Body of pancreas (tissue), 4 donors: Measurements from ENCODE around the gene PNPLA5. TPM values are rescaled to one million over a fixed set of nuclear protein-coding genes. Genes with fewer than 3 reads are reported as not detected.

Experiments used
- ATAC-seq: fragments of 150-250 bp; one replicate; pipeline ENCODE4 v1.9.1; 2016
- DNase-seq, 4 donors: peaks; one replicate each; pipeline ENCODE4 v3.0.0-alpha.2; 2019
- H3K27ac ChIP-seq, 4 donors: fragments of 200-600 bp; sonication (generic); 1 replicate in 3 of 4; 2 replicates in 1 of 4; pipeline versions ENCODE4 v1.5.1 to v1.6.1; 2016 to 2019; ENCODE audit warnings: mild to moderate bottlenecking in 1 of 4, mixed read lengths in 1 of 4, moderate library complexity in 1 of 4
- H3K27me3 ChIP-seq, 2 donors: fragments of 200-600 bp; sonication (generic); one replicate each; pipeline ENCODE4 v1.6.0; 2016; ENCODE audit warnings: mild to moderate bottlenecking in 1 of 2
- H3K36me3 ChIP-seq, 2 donors: fragments of 200-600 bp; sonication (generic); replicated peaks in 1 of 2; 2 replicates each; pipeline ENCODE4 v1.5.1; 2016; ENCODE audit warnings: low read depth in 2 of 2; ENCODE audit not compliant: insufficient read depth in 1 of 2
- H3K4me1 ChIP-seq: fragments of 200-600 bp; sonication (generic); one replicate; pipeline ENCODE4 v1.6.0; 2016
- H3K4me3 ChIP-seq, 2 donors: fragments of 200-600 bp; sonication (generic); 1 replicate in 1 of 2; 2 replicates in 1 of 2; pipeline ENCODE4 v1.5.1; 2016 to 2019
- H3K9me3 ChIP-seq, 3 donors: fragments of 200-600 bp; sonication (generic); 1 replicate in 2 of 3; 2 replicates in 1 of 3; pipeline ENCODE4 v1.5.1; 2016
- POLR2A ChIP-seq, 3 donors: fragments of 450-650 bp; IDR thresholded peaks; one replicate each; pipeline ENCODE4 v1.6.1; 2016; ENCODE audit warnings: antibody characterized with exemption in 3 of 3, mild to moderate bottlenecking in 2 of 3
- WGBS, 2 donors: methylation state at CpG; one replicate each; pipeline ENCODE4 v1.1.5; 2017; 5-methylcytosine and 5-hydroxymethylcytosine counted together
- intact Hi-C: fragments of 100-400 bp; cut with DNase I; formaldehyde crosslinking; loops from one replicate; pipeline ENCODE4 v1.15.1; 2023
- total RNA-seq, 2 donors: library from RNA; depleted of rRNA; stranded (reverse); fragments of >200 nt; gene quantifications; one replicate each; pipeline ENCODE4 v1.1.0, GENCODE V29; 2016
- TF ChIP-seq, protein P1 (sequence below), 7 experiments: fragments of 450-650 bp in 4 of 7; fragments of 200-600 bp in 3 of 7; sonication (generic) in 3 of 7; IDR thresholded peaks; one replicate each; pipeline ENCODE4 v1.5.1; 2016 to 2019; ENCODE audit warnings: antibody characterized with exemption in 7 of 7

PNPLA5 gene
- total RNA-seq, 2 donors from 2014 or later: not detected

DNA sequence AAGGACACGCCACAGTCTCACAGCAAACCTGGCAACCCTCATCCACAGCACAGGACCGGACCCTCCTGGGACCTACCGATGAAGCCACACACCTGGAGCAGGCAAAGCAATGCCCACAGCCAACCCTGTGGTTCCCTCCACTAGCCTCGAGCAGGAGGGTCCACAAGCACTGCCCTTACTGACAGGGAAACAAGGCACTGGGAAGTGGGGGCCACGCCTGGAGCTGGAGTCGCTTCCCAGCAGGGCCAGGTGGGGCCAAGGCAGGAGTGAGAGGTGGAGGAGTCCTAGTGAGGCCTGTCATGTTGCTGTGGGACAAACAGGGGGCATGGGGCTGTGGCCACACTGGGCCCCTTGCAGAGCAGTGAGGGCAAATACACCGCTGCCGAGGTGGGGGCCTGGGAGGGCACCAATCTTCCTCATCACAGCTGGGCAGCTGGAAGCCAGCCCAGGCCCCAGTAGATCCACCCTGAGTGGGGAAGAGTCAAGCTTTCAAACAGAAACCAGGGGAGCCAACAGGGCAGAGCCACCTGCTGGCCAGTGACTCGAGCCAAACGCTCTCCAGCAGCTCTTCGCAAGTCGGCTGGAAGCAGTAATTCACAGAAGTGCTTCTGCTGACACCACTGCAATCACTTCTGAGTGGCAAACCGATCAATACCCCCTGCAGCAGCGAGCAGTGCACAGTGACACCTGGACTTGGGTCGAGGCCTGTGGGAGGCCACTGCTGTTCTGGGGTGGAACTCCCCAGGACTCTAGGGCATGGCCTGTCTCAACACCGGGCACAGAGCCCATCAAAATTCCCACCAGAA, 43.2 kb downstream of the PNPLA5 start:
- Histone ChIP-seq H3K27me3 (no peaks in the 10 kb centered on the region), H3K27ac (no peak overlapping the region), H3K36me3 (no peaks in the 10 kb centered on the region), H3K4me1 (peaks cover 7% of the 10 kb centered on the region), H3K4me3 (no peak overlapping the region), H3K9me3 (no peaks in the 10 kb centered on the region)
- intact Hi-C loops: no loop called here
- 28 to 42% methylated on average over 9 to 16 of the region's 16 CpGs for WGBS, 2 donors
- ATAC-seq: no peak
- peak; percentile 29 to 55 (median 42) for DNase-seq
- TF ChIP-seq, protein P1, sequence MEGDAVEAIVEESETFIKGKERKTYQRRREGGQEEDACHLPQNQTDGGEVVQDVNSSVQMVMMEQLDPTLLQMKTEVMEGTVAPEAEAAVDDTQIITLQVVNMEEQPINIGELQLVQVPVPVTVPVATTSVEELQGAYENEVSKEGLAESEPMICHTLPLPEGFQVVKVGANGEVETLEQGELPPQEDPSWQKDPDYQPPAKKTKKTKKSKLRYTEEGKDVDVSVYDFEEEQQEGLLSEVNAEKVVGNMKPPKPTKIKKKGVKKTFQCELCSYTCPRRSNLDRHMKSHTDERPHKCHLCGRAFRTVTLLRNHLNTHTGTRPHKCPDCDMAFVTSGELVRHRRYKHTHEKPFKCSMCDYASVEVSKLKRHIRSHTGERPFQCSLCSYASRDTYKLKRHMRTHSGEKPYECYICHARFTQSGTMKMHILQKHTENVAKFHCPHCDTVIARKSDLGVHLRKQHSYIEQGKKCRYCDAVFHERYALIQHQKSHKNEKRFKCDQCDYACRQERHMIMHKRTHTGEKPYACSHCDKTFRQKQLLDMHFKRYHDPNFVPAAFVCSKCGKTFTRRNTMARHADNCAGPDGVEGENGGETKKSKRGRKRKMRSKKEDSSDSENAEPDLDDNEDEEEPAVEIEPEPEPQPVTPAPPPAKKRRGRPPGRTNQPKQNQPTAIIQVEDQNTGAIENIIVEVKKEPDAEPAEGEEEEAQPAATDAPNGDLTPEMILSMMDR (IDR thresholded peaks at IDR 0.05): peak; percentile 4 to 46 (median 37)
- TF ChIP-seq POLR2A (IDR thresholded peaks at IDR 0.05): no peak

GRCh38 chr22:43847376-43848289, 44.2 kb downstream of the PNPLA5 start:
- DNase-seq (peak in 1 of 4 donors; percentile 2), ATAC-seq (no peak)
- Histone ChIP-seq H3K36me3 (no peaks in the 10 kb centered on the region), H3K27ac (no peak overlapping the region), H3K4me1 (peaks cover 7% of the 10 kb centered on the region), H3K4me3 (no peak overlapping the region), H3K27me3 (no peaks in the 10 kb centered on the region), H3K9me3 (no peaks in the 10 kb centered on the region)
- no peak for TF ChIP-seq POLR2A (IDR thresholded peaks at IDR 0.05)
- TF ChIP-seq, protein P1 (IDR thresholded peaks at IDR 0.05): no peak
- 76 to 83% methylated on average over 14 of the region's 14 CpGs for WGBS, 2 donors
- intact Hi-C loops: no loop called here

DNA sequence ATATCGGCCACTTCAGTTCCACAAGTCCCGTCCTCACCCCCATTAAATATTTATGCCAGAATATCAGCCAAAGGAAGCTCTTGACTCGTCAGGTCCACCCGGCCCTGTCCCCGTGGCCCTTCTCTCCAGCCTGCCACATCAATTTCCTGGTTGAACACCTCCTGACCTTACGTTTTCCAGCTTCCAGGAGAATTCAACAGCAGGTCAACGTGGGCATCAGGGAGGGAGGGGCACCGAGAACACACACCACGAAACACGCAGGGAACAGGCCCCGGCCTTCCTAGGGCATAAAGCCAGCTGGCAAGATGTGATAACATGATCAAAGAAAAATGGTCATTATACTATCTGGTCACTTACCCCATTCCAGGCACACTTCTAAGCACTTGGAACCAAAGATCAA, 44.8 kb downstream of the PNPLA5 start:
- intact Hi-C loops: no loop called here
- Histone ChIP-seq H3K27ac (no peak overlapping the region), H3K4me1 (peaks cover 7% of the 10 kb centered on the region), H3K36me3 (no peaks in the 10 kb centered on the region), H3K9me3 (no peaks in the 10 kb centered on the region), H3K27me3 (no peaks in the 10 kb centered on the region), H3K4me3 (no peak overlapping the region)
- no peak for TF ChIP-seq POLR2A (IDR thresholded peaks at IDR 0.05)
- TF ChIP-seq, protein P1 (IDR thresholded peaks at IDR 0.05): no peak
- WGBS, 2 donors: 69 to 71% methylated on average over 11 of the region's 11 CpGs
- DNase-seq (no peak), ATAC-seq (no peak)

DNA sequence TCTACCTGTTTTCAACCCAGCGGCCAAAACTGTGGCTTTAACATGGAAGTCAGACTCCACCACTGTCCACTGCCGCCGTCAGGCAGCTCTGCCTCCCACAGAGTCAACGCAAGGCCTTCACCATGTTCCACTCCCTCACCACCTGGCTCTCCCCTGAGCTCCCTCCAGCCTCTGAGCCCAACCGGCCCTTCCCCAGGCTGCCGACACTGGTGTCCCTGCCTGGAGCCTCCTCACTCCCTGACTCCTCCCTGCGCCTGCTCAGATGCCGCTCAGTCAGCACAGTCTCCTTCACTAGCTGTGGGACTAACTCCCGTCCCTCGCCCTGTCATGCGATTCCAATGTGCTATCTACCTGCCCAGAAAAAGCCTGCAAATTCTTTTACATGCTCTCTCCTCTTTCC, 45.8 kb downstream of the PNPLA5 start:
- ATAC-seq: no peak
- Histone ChIP-seq H3K4me3 (no peak overlapping the region), H3K27me3 (no peaks in the 10 kb centered on the region), H3K4me1 (peaks cover 7% of the 10 kb centered on the region), H3K9me3 (no peaks in the 10 kb centered on the region), H3K36me3 (no peaks in the 10 kb centered on the region), H3K27ac (no peak overlapping the region)
- WGBS, 2 donors: 57 to 65% methylated on average over 11 of the region's 11 CpGs
- no peak for DNase-seq
- intact Hi-C loops: no loop called here
- TF ChIP-seq POLR2A (IDR thresholded peaks at IDR 0.05): no peak
- TF ChIP-seq, protein P1 (IDR thresholded peaks at IDR 0.05): no peak
